GM23248 (cell line): ENCODE measurements around the gene NACC1. TPM values are rescaled to one million over a fixed set of nuclear protein-coding genes. Genes with fewer than 3 reads are reported as not detected.

ENCODE experiments used
- DNase-seq: peaks from one replicate; pipeline ENCODE4 v3.0.0-alpha.2; 2015
- H2AFZ ChIP-seq: fragments of 200-600 bp; sonication (generic); 2 replicates; pipeline ENCODE4 v1.6.1; 2016; ENCODE audit warnings: antibody characterized with exemption
- H3F3A ChIP-seq: fragments of 200-600 bp; sonication (generic); 2 replicates; pipeline ENCODE4 v1.6.1; 2016; ENCODE audit warnings: mild to moderate bottlenecking, antibody characterized with exemption, mixed run types; ENCODE audit not compliant: insufficient read depth
- H3K27ac ChIP-seq: fragments of 200-600 bp; sonication (generic); 2 replicates; pipeline ENCODE4 v1.5.1; 2016; ENCODE audit warnings: mild to moderate bottlenecking
- H3K27me3 ChIP-seq: fragments of 200-600 bp; sonication (generic); replicated peaks from 2 replicates; pipeline ENCODE4 v1.6.1; 2016; ENCODE audit warnings: mild to moderate bottlenecking; ENCODE audit not compliant: insufficient read depth
- H3K36me3 ChIP-seq: fragments of 200-600 bp; sonication (generic); 2 replicates; pipeline ENCODE4 v1.6.1; 2016; ENCODE audit warnings: low read depth, mild to moderate bottlenecking
- H3K4me1 ChIP-seq: fragments of 200-600 bp; sonication (generic); 2 replicates; pipeline ENCODE4 v1.6.1; 2016; ENCODE audit warnings: mild to moderate bottlenecking; ENCODE audit not compliant: insufficient read depth
- H3K4me2 ChIP-seq: fragments of 200-600 bp; sonication (generic); one replicate; pipeline ENCODE4 v1.6.1; 2016; ENCODE audit warnings: mild to moderate bottlenecking; ENCODE audit not compliant: unreplicated experiment
- H3K4me3 ChIP-seq: fragments of 200-600 bp; sonication (generic); 2 replicates; pipeline ENCODE4 v1.5.1; 2016; ENCODE audit warnings: mild to moderate bottlenecking
- H3K79me2 ChIP-seq: fragments of 200-600 bp; sonication (generic); 2 replicates; pipeline ENCODE4 v1.6.1; 2016; ENCODE audit warnings: mild to moderate bottlenecking; ENCODE audit not compliant: insufficient read depth
- H3K9ac ChIP-seq: fragments of 200-600 bp; sonication (generic); 2 replicates; pipeline ENCODE4 v1.6.1; 2016; ENCODE audit warnings: mild to moderate bottlenecking
- H3K9me2 ChIP-seq: fragments of 200-600 bp; sonication (generic); 2 replicates; pipeline ENCODE4 v1.6.1; 2016; ENCODE audit warnings: mixed run types, mild to moderate bottlenecking, moderate library complexity; ENCODE audit not compliant: insufficient read depth
- H3K9me3 ChIP-seq: fragments of 200-600 bp; sonication (generic); one replicate; pipeline ENCODE4 v1.6.1; 2017; ENCODE audit warnings: low read depth
- H4K20me1 ChIP-seq: fragments of 200-600 bp; sonication (generic); 2 replicates; pipeline ENCODE4 v1.6.0; 2016; ENCODE audit not compliant: insufficient read depth
- EZH2 ChIP-seq: fragments of 200-600 bp; sonication (generic); IDR thresholded peaks from 2 replicates; pipeline ENCODE4 v1.6.1; 2018; ENCODE audit warnings: antibody characterized with exemption, mild to moderate bottlenecking; ENCODE audit not compliant: insufficient read depth, poor library complexity, severe bottlenecking
- EZH2phosphoT487 ChIP-seq: fragments of 200-600 bp; sonication (generic); IDR thresholded peaks from 2 replicates; pipeline ENCODE4 v1.6.1; 2018; ENCODE audit warnings: antibody characterized with exemption, moderate library complexity, mild to moderate bottlenecking, low read depth; ENCODE audit not compliant: insufficient read depth
- WGBS, 2 experiments: methylation state at CpG; one replicate each; pipeline ENCODE4 v1.1.6; 2015 to 2017; ENCODE audit warnings: low lambda C conversion rate in 2 of 2, low coverage in 1 of 2; ENCODE audit errors: missing lambda C conversion rate in 2 of 2; 5-methylcytosine and 5-hydroxymethylcytosine counted together
- in situ Hi-C: fragments of 300-500 bp; cut with MboI; formaldehyde crosslinking; loops from 2 replicates; pipeline ENCODE4 v1.15.0; 2020
- polyA plus RNA-seq: library from polyadenylated mRNA; unstranded; fragments of >200 nt; fragmentation: Nextera tagmentation; extraction: Ambion mirVana; gene quantifications from 2 replicates; pipeline ENCODE4 v1.2.1, GENCODE V29; 2016
- total RNA-seq: library from RNA; depleted of rRNA; stranded (reverse); fragments of >200 nt; shearing (Covaris generic); gene quantifications from 2 replicates; pipeline ENCODE4 v1.2.3, GENCODE V29; 2014

The NACC1 gene
- total and polyA plus RNA-seq, 2 experiments from 2014 or later: 1.4 to 104 TPM

DNA sequence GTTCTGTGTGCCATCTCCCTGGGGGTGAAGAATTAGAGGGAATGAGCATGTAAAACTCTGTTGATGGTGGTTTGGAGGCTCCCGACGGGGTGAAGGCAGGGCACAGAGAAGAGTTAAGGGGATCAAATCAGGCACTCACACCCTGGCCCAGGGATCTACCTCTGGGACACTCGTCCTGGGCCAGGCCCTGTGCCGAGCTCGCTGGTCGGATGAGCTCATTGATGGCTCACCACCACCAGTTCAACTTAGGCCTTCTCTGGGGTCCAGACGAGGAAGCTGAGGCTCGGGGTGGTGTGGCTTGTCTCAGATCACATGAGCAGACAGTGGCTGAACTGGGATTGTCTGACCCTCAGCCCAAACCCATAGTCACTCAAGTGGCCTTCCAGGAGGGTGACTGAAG is 1.6 kb downstream of the NACC1 start:
- TF ChIP-seq EZH2 (no peak), EZH2phosphoT487 (no peak)
- Histone ChIP-seq H3K79me2 (peaks cover 79% of the 10 kb centered on the region), H3K4me1 (peaks cover 41% of the 10 kb centered on the region), H3K27me3 (no peaks in the 10 kb centered on the region), H3K9me2 (no peaks in the 10 kb centered on the region), H3K4me2 (peak overlapping the region; percentile 93), H3K4me3 (peak overlapping the region; percentile 98), H2AFZ (no peak overlapping the region), H3F3A (peaks cover 37% of the 10 kb centered on the region), H4K20me1 (no peaks in the 10 kb centered on the region), H3K27ac (peak overlapping the region; percentile 90), H3K36me3 (no peaks in the 10 kb centered on the region; the same call in 1 of the 2 replicates), H3K9me3 (no peaks in the 10 kb centered on the region), H3K9ac (peak overlapping the region; percentile 98)
- peak; percentile 70 for DNase-seq
- in situ Hi-C loops: no loop called here
- WGBS, 2 experiments: 36 to 42% methylated on average over 8 of the region's 8 CpGs

DNA sequence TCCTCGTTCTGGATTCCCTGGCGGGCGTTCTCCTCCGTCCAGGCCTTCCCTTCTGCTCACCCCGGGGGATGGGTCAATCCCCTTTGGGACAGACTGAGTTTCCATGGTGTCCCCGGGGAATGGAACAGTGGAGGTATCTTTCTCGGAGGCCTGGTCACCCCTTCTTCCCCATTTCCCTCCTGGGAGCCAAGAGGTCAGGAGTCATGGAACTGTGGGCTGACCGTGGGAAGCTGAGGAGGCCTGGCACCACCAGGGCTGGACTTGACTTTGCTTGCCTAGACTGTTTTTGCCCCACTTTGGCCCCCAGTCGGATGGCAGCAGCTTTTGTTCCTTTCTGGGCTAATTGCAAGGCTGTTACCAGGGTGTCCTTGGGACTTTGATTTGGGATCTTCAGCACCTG is 2.0 kb downstream of the NACC1 start:
- TF ChIP-seq EZH2phosphoT487 (no peak), EZH2 (no peak)
- H3K79me2 ChIP-seq: peaks cover 79% of the 10 kb centered on the region
- H3K36me3 ChIP-seq: no peaks in the 10 kb centered on the region; the same call in 1 of the 2 replicates
- peak overlapping the region; percentile 93 for H3K4me2 ChIP-seq
- no peaks in the 10 kb centered on the region for H3K27me3 ChIP-seq
- peak; percentile 19 for DNase-seq
- H2AFZ ChIP-seq: no peak overlapping the region
- H3K27ac ChIP-seq: peak overlapping the region; percentile 90
- H3K9me2 ChIP-seq: no peaks in the 10 kb centered on the region
- in situ Hi-C loops: no loop called here
- H3K4me3 ChIP-seq: peak overlapping the region; percentile 98
- H3F3A ChIP-seq: peaks cover 34% of the 10 kb centered on the region
- 49 to 55% methylated on average over 9 of the region's 9 CpGs for WGBS, 2 experiments
- H3K9me3 ChIP-seq: no peaks in the 10 kb centered on the region
- H3K4me1 ChIP-seq: peaks cover 37% of the 10 kb centered on the region
- H4K20me1 ChIP-seq: no peaks in the 10 kb centered on the region
- H3K9ac ChIP-seq: peak overlapping the region; percentile 98

DNA sequence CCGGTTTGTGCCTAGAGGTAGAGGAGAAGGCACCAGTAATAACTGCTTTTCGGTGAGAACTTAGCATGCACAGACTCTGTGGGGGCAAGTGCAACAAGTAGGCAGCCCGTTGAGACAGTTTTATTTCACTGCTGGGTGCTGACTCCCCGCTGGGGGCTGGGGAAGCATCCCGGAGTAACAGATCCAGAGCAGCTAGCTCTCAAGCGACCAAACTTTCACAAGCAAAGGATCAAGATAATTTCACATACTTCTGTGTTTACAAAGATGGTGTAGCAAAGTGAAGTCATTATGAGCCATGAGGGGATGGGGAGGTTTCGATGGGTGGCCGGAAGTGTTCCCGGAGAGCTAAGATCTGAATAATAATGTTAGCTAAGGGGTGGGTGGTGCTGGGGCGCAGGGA is 2.8 kb downstream of the NACC1 start:
- Histone ChIP-seq H4K20me1 (no peaks in the 10 kb centered on the region), H2AFZ (no peak overlapping the region), H3K4me3 (peak overlapping the region; percentile 98), H3K79me2 (peaks cover 79% of the 10 kb centered on the region), H3K9me2 (no peaks in the 10 kb centered on the region), H3K4me2 (peak overlapping the region; percentile 93), H3K9ac (peak overlapping the region; percentile 98), H3K4me1 (peaks cover 30% of the 10 kb centered on the region), H3F3A (peaks cover 27% of the 10 kb centered on the region), H3K27me3 (no peaks in the 10 kb centered on the region), H3K9me3 (no peaks in the 10 kb centered on the region), H3K36me3 (no peaks in the 10 kb centered on the region; the same call in 1 of the 2 replicates), H3K27ac (peak overlapping the region; percentile 90)
- TF ChIP-seq EZH2phosphoT487 (no peak), EZH2 (no peak)
- WGBS, 2 experiments: 20 to 21% methylated on average over 10 of the region's 10 CpGs
- in situ Hi-C loops: no loop called here
- DNase-seq: peak; percentile 90

DNA sequence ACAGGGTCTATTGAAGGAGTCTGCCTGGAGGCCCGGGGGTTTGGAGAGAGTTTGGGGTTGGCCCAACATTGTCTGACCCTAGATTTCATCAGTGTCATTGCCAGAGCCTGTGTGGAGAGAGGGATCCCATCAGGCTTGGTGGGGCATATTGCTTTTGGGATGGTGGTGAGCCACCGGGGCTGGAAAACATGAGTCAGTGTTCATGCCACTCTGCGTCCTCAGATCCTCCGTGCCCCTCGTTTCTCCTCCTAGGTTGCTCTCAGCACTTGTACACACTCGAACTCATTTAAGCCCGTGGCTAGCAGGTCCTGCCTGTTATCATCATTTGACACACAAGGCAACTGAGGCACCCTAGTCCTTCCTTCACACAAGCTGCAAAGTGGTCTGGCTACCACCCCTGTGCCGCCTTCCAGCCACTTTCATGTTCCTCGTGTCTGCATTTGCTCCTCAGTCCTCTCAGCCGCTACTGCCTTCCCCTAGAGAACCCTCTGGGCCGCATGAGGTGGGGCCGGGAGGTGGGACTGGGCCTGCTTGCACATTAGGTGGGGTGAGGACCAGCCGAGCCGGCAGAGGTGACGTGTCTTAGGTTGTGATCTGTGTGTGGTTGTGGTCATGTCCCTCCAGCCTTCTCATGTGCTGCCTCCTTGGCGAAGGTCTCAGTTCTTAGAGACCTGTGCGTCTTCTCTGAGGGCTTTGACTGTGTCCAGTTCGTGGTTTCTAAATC is 3.6 kb downstream of the NACC1 start:
- H4K20me1 ChIP-seq: no peaks in the 10 kb centered on the region
- peak overlapping the region; percentile 90 for H3K27ac ChIP-seq
- H3K4me1 ChIP-seq: peaks cover 30% of the 10 kb centered on the region
- no peaks in the 10 kb centered on the region for H3K27me3 ChIP-seq
- no peak overlapping the region for H2AFZ ChIP-seq
- TF ChIP-seq EZH2phosphoT487: no peak
- no peak for TF ChIP-seq EZH2
- peaks cover 25% of the 10 kb centered on the region for H3F3A ChIP-seq
- H3K9me3 ChIP-seq: no peaks in the 10 kb centered on the region
- peak overlapping the region; percentile 93 for H3K4me2 ChIP-seq
- peaks cover 83% of the 10 kb centered on the region for H3K79me2 ChIP-seq
- DNase-seq: peak; percentile 73
- H3K9me2 ChIP-seq: no peaks in the 10 kb centered on the region
- H3K9ac ChIP-seq: peak overlapping the region; percentile 98
- peak overlapping the region; percentile 98 for H3K4me3 ChIP-seq
- H3K36me3 ChIP-seq: no peaks in the 10 kb centered on the region; the same call in 1 of the 2 replicates
- in situ Hi-C loops: no loop called here
- 73% methylated on average over 18 of the region's 18 CpGs for WGBS, 2 experiments
